Activated naive CD8-positive, alpha-beta T cell treated with anti-CD3 and anti-CD28 coated beads for 36 hours (primary cell): ENCODE measurements around the gene CDKL1. TPM values are rescaled to one million over a fixed set of nuclear protein-coding genes. Genes with fewer than 3 reads are reported as not detected.
"Not testable (repeated sequence)": the region's sequence is repeated elsewhere in the genome, so short reads cannot be mapped to it uniquely, and the experiment has no call there.

Source experiments
- DNase-seq: peaks from one replicate; pipeline ENCODE4 v3.0.0; 2021
- H3K27ac Mint-ChIP-seq: one replicate; pipeline ENCODE4 v1.8.0; 2022; ENCODE audit warnings: mild to moderate bottlenecking, moderate library complexity, mixed read lengths
- H3K27me3 Mint-ChIP-seq: one replicate; pipeline ENCODE4 v1.8.0; 2022; ENCODE audit warnings: mild to moderate bottlenecking, mixed read lengths
- H3K36me3 Mint-ChIP-seq: one replicate; pipeline ENCODE4 v1.8.0; 2021; ENCODE audit warnings: mild to moderate bottlenecking, mixed read lengths
- H3K4me1 Mint-ChIP-seq: one replicate; pipeline ENCODE4 v1.8.0; 2021; ENCODE audit warnings: mixed read lengths
- H3K4me3 Mint-ChIP-seq: one replicate; pipeline ENCODE4 v1.8.0; 2022; ENCODE audit warnings: mild to moderate bottlenecking, moderate library complexity, mixed read lengths
- H3K9me3 Mint-ChIP-seq: one replicate; pipeline ENCODE4 v1.8.0; 2022; ENCODE audit warnings: mixed read lengths
- total RNA-seq, 2 experiments: library from RNA; stranded (reverse); gene quantifications; one replicate each; pipeline ENCODE4 v1.2.3, GENCODE V29; 2021

Gene CDKL1
- total RNA-seq, 2 experiments from 2014 or later: 6.5 to 7.4 TPM

GRCh38 chr14:50335989-50336824 is 60.5 kb downstream of the CDKL1 start:
- H3K4me3 Mint-ChIP-seq: no peak overlapping the region
- DNase-seq: no peak
- peaks cover 12% of the 10 kb centered on the region for H3K4me1 Mint-ChIP-seq
- H3K27me3 Mint-ChIP-seq: no peaks in the 10 kb centered on the region
- H3K27ac Mint-ChIP-seq: peak overlapping the region; percentile 64
- H3K9me3 Mint-ChIP-seq: no peaks in the 10 kb centered on the region
- H3K36me3 Mint-ChIP-seq: no peaks in the 10 kb centered on the region

- H3K4me1 Mint-ChIP-seq: peaks cover 12% of the 10 kb centered on the region
- H3K4me3 Mint-ChIP-seq: no peak overlapping the region
- H3K36me3 Mint-ChIP-seq: no peaks in the 10 kb centered on the region
- H3K27ac Mint-ChIP-seq: no peak overlapping the region
- H3K9me3 Mint-ChIP-seq: no peaks in the 10 kb centered on the region
- H3K27me3 Mint-ChIP-seq: no peaks in the 10 kb centered on the region
- DNase-seq: no peak
These were observed 61.3 kb downstream of the CDKL1 start for GRCh38 chr14:50335389-50335788.

GRCh38 chr14:50334211-50334610 is 62.5 kb downstream of the CDKL1 start:
- Mint-ChIP-seq H3K36me3 (no peaks in the 10 kb centered on the region), H3K4me3 (no peak overlapping the region), H3K27ac (no peak overlapping the region), H3K27me3 (no peaks in the 10 kb centered on the region), H3K4me1 (peaks cover 12% of the 10 kb centered on the region), H3K9me3 (no peaks in the 10 kb centered on the region)
- DNase-seq: no peak

GRCh38 chr14:50333014-50333509 is 63.6 kb downstream of the CDKL1 start:
- Mint-ChIP-seq H3K4me3 (no peak overlapping the region), H3K9me3 (no peaks in the 10 kb centered on the region), H3K27ac (no peak overlapping the region)

GRCh38 chr14:50331596-50331995 is 65.1 kb downstream of the CDKL1 start:
- Mint-ChIP-seq H3K9me3 (no peaks in the 10 kb centered on the region), H3K4me1 (peaks cover 11% of the 10 kb centered on the region), H3K27ac (no peak overlapping the region), H3K4me3 (no peak overlapping the region), H3K27me3 (no peaks in the 10 kb centered on the region), H3K36me3 (no peaks in the 10 kb centered on the region)
- DNase-seq: no peak

More at GRCh38 chr14:50333014-50333509, 63.6 kb downstream of the CDKL1 start:
- Mint-ChIP-seq H3K27me3 (no peaks in the 10 kb centered on the region), H3K4me1 (peaks cover 12% of the 10 kb centered on the region), H3K36me3 (no peaks in the 10 kb centered on the region)
- DNase-seq: no peak

- Mint-ChIP-seq H3K27ac (no peak overlapping the region), H3K36me3 (peaks cover 14% of the 10 kb centered on the region), H3K27me3 (no peaks in the 10 kb centered on the region), H3K4me1 (peaks cover 33% of the 10 kb centered on the region), H3K9me3 (peaks cover 2% of the 10 kb centered on the region), H3K4me3 (no peak overlapping the region)
- DNase-seq: peak; percentile 63
These were observed 75.5 kb downstream of the CDKL1 start for GRCh38 chr14:50321009-50321660.

- peaks cover 3% of the 10 kb centered on the region for H3K9me3 Mint-ChIP-seq
- H3K4me3 Mint-ChIP-seq: no peak overlapping the region
- H3K4me1 Mint-ChIP-seq: peaks cover 37% of the 10 kb centered on the region
- no peak overlapping the region for H3K27ac Mint-ChIP-seq
- no peak for DNase-seq
- no peaks in the 10 kb centered on the region for H3K27me3 Mint-ChIP-seq
- peaks cover 20% of the 10 kb centered on the region for H3K36me3 Mint-ChIP-seq
These were observed 76.4 kb downstream of the CDKL1 start for GRCh38 chr14:50320283-50320682.

- peak overlapping the region; percentile 29 for H3K27ac Mint-ChIP-seq
- H3K27me3 Mint-ChIP-seq: no peaks in the 10 kb centered on the region
These were observed 77.0 kb downstream of the CDKL1 start for GRCh38 chr14:50319721-50320120.

GRCh38 chr14:50319293-50319692 is 77.4 kb downstream of the CDKL1 start:
- Mint-ChIP-seq H3K4me3 (no peak overlapping the region), H3K9me3 (peaks cover 4% of the 10 kb centered on the region), H3K36me3 (peaks cover 28% of the 10 kb centered on the region), H3K4me1 (peaks cover 38% of the 10 kb centered on the region), H3K27me3 (no peaks in the 10 kb centered on the region), H3K27ac (no peak overlapping the region)
- DNase-seq: no peak

More at GRCh38 chr14:50319721-50320120, 77.0 kb downstream of the CDKL1 start:
- H3K4me3 Mint-ChIP-seq: no peak overlapping the region
- DNase-seq: no peak
- H3K9me3 Mint-ChIP-seq: peaks cover 3% of the 10 kb centered on the region
- H3K36me3 Mint-ChIP-seq: peaks cover 24% of the 10 kb centered on the region
- peaks cover 37% of the 10 kb centered on the region for H3K4me1 Mint-ChIP-seq

GRCh38 chr14:50318031-50318626 is 78.6 kb downstream of the CDKL1 start:
- peaks cover 12% of the 10 kb centered on the region for H3K9me3 Mint-ChIP-seq
- DNase-seq: no peak
- H3K4me3 Mint-ChIP-seq: no peak overlapping the region

GRCh38 chr14:50314098-50314497 is 82.6 kb downstream of the CDKL1 start:
- Mint-ChIP-seq H3K36me3 (peaks cover 42% of the 10 kb centered on the region), H3K9me3 (peaks cover 12% of the 10 kb centered on the region), H3K4me1 (peaks cover 52% of the 10 kb centered on the region)
- not testable (repeated sequence) for H3K27ac Mint-ChIP-seq, DNase-seq, H3K4me3 Mint-ChIP-seq, H3K27me3 Mint-ChIP-seq

More at GRCh38 chr14:50318031-50318626, 78.6 kb downstream of the CDKL1 start:
- H3K36me3 Mint-ChIP-seq: peaks cover 39% of the 10 kb centered on the region
- no peaks in the 10 kb centered on the region for H3K27me3 Mint-ChIP-seq
- peaks cover 48% of the 10 kb centered on the region for H3K4me1 Mint-ChIP-seq
- no peak overlapping the region for H3K27ac Mint-ChIP-seq

GRCh38 chr14:50312734-50313054 is 84.0 kb downstream of the CDKL1 start:
- DNase-seq: no peak
- Mint-ChIP-seq H3K4me3 (peak overlapping the region; percentile 91), H3K4me1 (peaks cover 51% of the 10 kb centered on the region), H3K27ac (peak overlapping the region; percentile 98), H3K36me3 (peaks cover 47% of the 10 kb centered on the region), H3K9me3 (peaks cover 12% of the 10 kb centered on the region), H3K27me3 (no peaks in the 10 kb centered on the region)

- Mint-ChIP-seq H3K27me3 (no peaks in the 10 kb centered on the region), H3K36me3 (peaks cover 45% of the 10 kb centered on the region), H3K27ac (peak within 1 kb of the TSS; percentile 98), H3K9me3 (peaks cover 12% of the 10 kb centered on the region), H3K4me3 (peak within 1 kb of the TSS; percentile 91), H3K4me1 (peaks cover 48% of the 10 kb centered on the region)
- peak; percentile 92 for DNase-seq
These were observed 84.5 kb downstream of the CDKL1 start, which contains the start of the genes DMAC2L and L2HGDH for GRCh38 chr14:50311972-50312733. DMAC2L (plus strand) TSS chr14:50312324; CDS start chr14:50321488, 9,164 bp downstream. L2HGDH (minus strand) TSS chr14:50312229; CDS start chr14:50312150, 79 bp downstream.

GRCh38 chr14:50311337-50311971 is 85.2 kb downstream of the CDKL1 start:
- peak overlapping the region; percentile 90 for H3K27ac Mint-ChIP-seq
- H3K27me3 Mint-ChIP-seq: no peaks in the 10 kb centered on the region
- H3K36me3 Mint-ChIP-seq: peaks cover 41% of the 10 kb centered on the region
- H3K9me3 Mint-ChIP-seq: peaks cover 12% of the 10 kb centered on the region
- DNase-seq: no peak
- H3K4me3 Mint-ChIP-seq: peak overlapping the region; percentile 91
- peaks cover 41% of the 10 kb centered on the region for H3K4me1 Mint-ChIP-seq
